ENCODE measurements around the gene MXD4. TPM values are rescaled to one million over a fixed set of nuclear protein-coding genes. Genes with fewer than 3 reads are reported as not detected.

Gene MXD4
- total and polyA plus RNA-seq, 4 donors: 36.9 to 75.4 (median 60.4) TPM

DNA sequence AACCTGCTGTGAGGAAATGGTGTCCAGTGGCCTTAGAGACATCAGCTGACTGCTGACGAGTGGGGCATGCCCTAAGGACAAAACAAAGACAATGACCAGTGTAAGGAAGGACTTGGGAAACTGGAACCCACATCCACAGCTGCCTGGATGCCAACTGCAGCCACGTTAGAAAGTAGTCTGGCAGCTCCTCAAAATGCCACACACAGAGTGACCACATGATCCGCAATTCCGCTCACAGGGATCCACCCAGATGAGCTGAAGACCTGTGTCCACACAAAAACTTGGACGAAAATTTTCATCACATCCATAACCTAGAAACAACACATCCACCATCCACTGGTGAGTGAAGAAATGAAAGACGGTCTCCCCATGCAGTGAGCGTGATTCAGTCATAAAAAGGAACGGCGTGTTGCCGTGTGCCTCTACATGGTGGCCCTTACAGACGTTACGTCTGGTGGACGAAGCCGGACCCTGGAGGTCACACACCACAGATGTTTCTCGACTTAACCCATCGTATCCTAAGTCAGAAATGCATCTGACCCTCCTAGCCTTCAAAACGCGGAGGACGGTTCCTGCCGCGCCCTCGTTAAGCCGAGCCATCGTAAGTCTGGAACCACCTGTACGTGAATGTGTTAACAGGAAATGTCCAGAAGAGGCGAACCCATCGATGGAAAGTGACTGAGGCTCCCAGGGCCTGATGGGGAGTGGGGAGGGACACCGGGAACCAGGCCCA lies 40.6 kb upstream of the MXD4 start:
- intact Hi-C loops (cut with DNase I): no loop called here
- Histone ChIP-seq H3K9me3 (ENCODE audit: control insufficient read depth, low read length) (peaks cover 2% of the 10 kb centered on the region), H3K4me1 (ENCODE audit: control insufficient read depth in 1 of 2, insufficient read depth in 2 of 2, low read length in 2 of 2) (no peaks in the 10 kb centered on the region), H3K27ac (ENCODE audit: low read depth in 1 of 2, low read length in 2 of 2) (no peak overlapping the region), H3K4me3 (ENCODE audit: low read length in 2 of 2) (no peak overlapping the region), H3K36me3 (ENCODE audit: control insufficient read depth in 1 of 2, insufficient read depth in 2 of 2, low read length in 1 of 2) (no peaks in the 10 kb centered on the region), H3K27me3 (ENCODE audit: control insufficient read depth in 1 of 2, insufficient read depth in 2 of 2, low read length in 1 of 2) (no peaks in the 10 kb centered on the region)
- 95 to 96% methylated on average over 28 of the region's 28 CpGs for WGBS, 2 donors
- peak in 1 of 2 donors; percentile 22 for DNase-seq
- ATAC-seq (ENCODE audit: low FRiP score): no peak

- no peak overlapping the region for H3K27ac ChIP-seq (ENCODE audit: low read depth in 1 of 2, low read length in 2 of 2)
- DNase-seq (peak in 1 of 2 donors; percentile 61), ATAC-seq (ENCODE audit: low FRiP score) (no peak)
These were observed 39.9 kb upstream of the MXD4 start for GRCh38 chr4:2301806-2302205.

DNA sequence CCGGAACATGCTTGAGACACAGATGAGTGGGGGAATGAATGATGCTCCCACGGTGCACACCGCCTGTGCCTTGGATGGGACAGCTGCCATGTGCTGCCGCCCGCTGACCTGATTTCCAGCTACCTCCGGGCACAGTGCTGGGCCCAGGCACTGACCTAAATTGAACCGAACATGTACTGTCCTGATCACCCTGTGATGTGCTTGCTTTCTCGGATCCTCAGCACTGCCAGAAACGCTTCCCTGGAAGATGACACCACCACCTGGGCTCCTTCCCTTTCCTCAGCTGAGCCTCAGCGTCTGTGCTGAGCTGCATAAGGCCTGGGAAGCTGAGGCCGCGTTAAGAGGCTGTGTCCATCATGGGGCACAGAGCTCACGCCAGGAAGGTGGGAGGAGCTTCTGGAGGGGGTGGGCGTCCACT lies 39.3 kb upstream of the MXD4 start:
- no peaks in the 10 kb centered on the region for H3K27me3 ChIP-seq (ENCODE audit: control insufficient read depth in 1 of 2, insufficient read depth in 2 of 2, low read length in 1 of 2)
- intact Hi-C loops (cut with DNase I): no loop called here
- H3K9me3 ChIP-seq (ENCODE audit: control insufficient read depth, low read length): no peaks in the 10 kb centered on the region
- WGBS, 2 donors: 92 to 94% methylated on average over 14 of the region's 14 CpGs
- H3K36me3 ChIP-seq (ENCODE audit: control insufficient read depth in 1 of 2, insufficient read depth in 2 of 2, low read length in 1 of 2): no peaks in the 10 kb centered on the region
- peak in 1 of 2 donors; percentile 41 for DNase-seq
- ATAC-seq (ENCODE audit: low FRiP score): no peak
- no peak overlapping the region for H3K27ac ChIP-seq (ENCODE audit: low read depth in 1 of 2, low read length in 2 of 2)
- H3K4me1 ChIP-seq (ENCODE audit: control insufficient read depth in 1 of 2, insufficient read depth in 2 of 2, low read length in 2 of 2): no peaks in the 10 kb centered on the region
- H3K4me3 ChIP-seq (ENCODE audit: low read length in 2 of 2): no peak overlapping the region

More at GRCh38 chr4:2301806-2302205, 39.9 kb upstream of the MXD4 start:
- no peak overlapping the region for H3K4me3 ChIP-seq (ENCODE audit: low read length in 2 of 2)
- intact Hi-C loops (cut with DNase I): no loop called here
- H3K4me1 ChIP-seq (ENCODE audit: control insufficient read depth in 1 of 2, insufficient read depth in 2 of 2, low read length in 2 of 2): no peaks in the 10 kb centered on the region
- 40 to 67% methylated on average over 19 of the region's 19 CpGs for WGBS, 2 donors
- H3K9me3 ChIP-seq (ENCODE audit: control insufficient read depth, low read length): peaks cover under 1% of the 10 kb centered on the region
- no peaks in the 10 kb centered on the region for H3K36me3 ChIP-seq (ENCODE audit: control insufficient read depth in 1 of 2, insufficient read depth in 2 of 2, low read length in 1 of 2)
- H3K27me3 ChIP-seq (ENCODE audit: control insufficient read depth in 1 of 2, insufficient read depth in 2 of 2, low read length in 1 of 2): no peaks in the 10 kb centered on the region

DNA sequence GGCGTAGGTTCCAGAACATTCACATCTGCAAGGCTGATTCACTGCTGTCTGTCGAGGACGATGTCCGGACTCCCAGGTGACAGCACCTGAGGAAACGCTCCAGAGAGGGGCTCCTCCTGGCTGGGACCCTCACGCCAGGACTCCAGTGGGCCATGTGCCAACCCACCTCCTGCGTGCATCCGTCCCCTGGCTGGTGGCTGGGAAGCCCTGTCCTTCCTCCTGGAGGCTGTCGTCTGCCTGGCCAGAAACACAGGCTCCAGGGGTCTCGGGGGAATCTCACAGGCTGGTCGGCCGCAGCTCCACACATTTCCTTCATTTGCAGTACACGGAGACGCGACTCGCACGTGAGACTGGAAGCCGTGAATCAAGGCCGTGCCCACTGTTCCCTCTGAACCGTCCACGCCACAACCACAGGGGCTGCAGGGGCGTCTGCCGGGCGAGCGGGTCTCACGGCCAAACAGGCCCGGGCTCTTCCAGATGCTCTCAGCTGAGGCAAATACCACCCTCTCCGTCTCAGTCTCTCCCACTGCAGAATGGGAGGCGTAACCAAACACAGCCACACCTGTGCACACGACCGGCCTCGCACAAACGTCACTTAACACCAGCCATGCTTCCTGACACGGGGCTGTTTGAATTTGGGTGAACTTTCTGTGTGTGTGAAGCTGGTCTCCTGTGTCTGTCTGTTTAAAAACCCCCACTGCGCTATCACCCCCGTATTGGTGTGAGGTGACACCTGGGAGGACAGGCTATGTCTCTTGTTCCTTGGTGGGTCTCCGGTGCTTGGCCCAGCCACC lies 38.7 kb upstream of the MXD4 start:
- Histone ChIP-seq H3K27ac (ENCODE audit: low read depth in 1 of 2, low read length in 2 of 2) (no peak overlapping the region), H3K36me3 (ENCODE audit: control insufficient read depth in 1 of 2, insufficient read depth in 2 of 2, low read length in 1 of 2) (no peaks in the 10 kb centered on the region), H3K9me3 (ENCODE audit: control insufficient read depth, low read length) (no peaks in the 10 kb centered on the region), H3K27me3 (ENCODE audit: control insufficient read depth in 1 of 2, insufficient read depth in 2 of 2, low read length in 1 of 2) (no peaks in the 10 kb centered on the region), H3K4me1 (ENCODE audit: control insufficient read depth in 1 of 2, insufficient read depth in 2 of 2, low read length in 2 of 2) (no peaks in the 10 kb centered on the region), H3K4me3 (ENCODE audit: low read length in 2 of 2) (no peak overlapping the region)
- DNase-seq: peak in 1 of 2 donors; percentile 59
- WGBS, 2 donors: 93 to 94% methylated on average over 35 to 37 of the region's 37 CpGs
- intact Hi-C loops (cut with DNase I): no loop called here
- no peak for ATAC-seq (ENCODE audit: low FRiP score)

DNA sequence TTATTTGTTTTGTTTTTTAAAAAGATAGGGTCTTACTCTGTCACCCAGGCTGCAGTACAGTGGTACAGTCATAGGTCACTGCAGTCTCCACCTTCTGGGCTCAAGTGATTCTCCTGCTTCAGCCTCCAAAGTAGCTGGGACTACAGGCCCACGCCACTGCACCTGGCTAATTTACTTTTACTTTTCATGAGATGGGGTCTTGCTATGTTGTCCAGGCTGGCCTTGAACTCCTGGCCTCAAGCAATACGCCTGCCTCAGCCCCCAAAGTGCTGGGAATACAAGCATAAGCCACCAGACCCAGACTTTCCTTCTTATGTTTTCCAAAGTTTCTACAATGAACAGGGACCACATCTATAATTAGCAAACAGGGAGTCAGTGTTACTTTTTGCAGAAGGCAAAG lies 37.9 kb upstream of the MXD4 start:
- ATAC-seq (ENCODE audit: low FRiP score) (no peak), DNase-seq (peak in 1 of 2 donors; percentile 43)
- no peaks in the 10 kb centered on the region for H3K4me1 ChIP-seq (ENCODE audit: control insufficient read depth in 1 of 2, insufficient read depth in 2 of 2, low read length in 2 of 2)
- H3K27ac ChIP-seq (ENCODE audit: low read depth in 1 of 2, low read length in 2 of 2): no peak overlapping the region
- intact Hi-C loops (cut with DNase I): no loop called here
- no peaks in the 10 kb centered on the region for H3K36me3 ChIP-seq (ENCODE audit: control insufficient read depth in 1 of 2, insufficient read depth in 2 of 2, low read length in 1 of 2)
- 96 to 100% methylated on average over 2 of the region's 2 CpGs for WGBS, 2 donors
- no peak overlapping the region for H3K4me3 ChIP-seq (ENCODE audit: low read length in 2 of 2)
- H3K27me3 ChIP-seq (ENCODE audit: control insufficient read depth in 1 of 2, insufficient read depth in 2 of 2, low read length in 1 of 2): no peaks in the 10 kb centered on the region
- H3K9me3 ChIP-seq (ENCODE audit: control insufficient read depth, low read length): no peaks in the 10 kb centered on the region

DNA sequence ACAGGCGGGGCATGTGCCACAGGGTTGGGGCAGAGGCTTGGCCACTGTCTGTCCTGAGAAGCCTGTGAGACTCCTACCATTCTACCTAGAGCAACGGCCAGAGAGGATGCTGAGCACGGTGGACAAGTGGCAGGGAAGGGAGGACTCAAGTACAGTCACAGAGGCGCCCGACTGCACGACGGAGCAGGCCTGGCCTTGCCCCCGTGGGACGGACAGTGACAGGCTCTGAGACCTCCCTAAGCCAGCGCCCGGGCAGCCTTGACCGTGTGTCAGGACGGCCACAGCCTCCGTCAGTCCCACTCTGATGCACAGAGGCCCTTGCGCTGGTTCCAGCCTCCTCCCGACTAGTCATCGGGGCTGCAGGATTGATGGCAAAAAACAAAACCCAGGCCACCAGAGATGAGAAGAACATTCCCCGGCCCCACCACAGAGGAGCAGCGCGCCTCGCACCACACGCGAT lies 36.7 kb upstream of the MXD4 start:
- H3K36me3 ChIP-seq (ENCODE audit: control insufficient read depth in 1 of 2, insufficient read depth in 2 of 2, low read length in 1 of 2): no peaks in the 10 kb centered on the region
- DNase-seq (peak in 1 of 2 donors; percentile 76), ATAC-seq (ENCODE audit: low FRiP score) (no peak)
- no peaks in the 10 kb centered on the region for H3K4me1 ChIP-seq (ENCODE audit: control insufficient read depth in 1 of 2, insufficient read depth in 2 of 2, low read length in 2 of 2)
- intact Hi-C loops (cut with DNase I): no loop called here
- WGBS, 2 donors: 89% methylated on average over 23 of the region's 23 CpGs
- no peaks in the 10 kb centered on the region for H3K27me3 ChIP-seq (ENCODE audit: control insufficient read depth in 1 of 2, insufficient read depth in 2 of 2, low read length in 1 of 2)
- H3K9me3 ChIP-seq (ENCODE audit: control insufficient read depth, low read length): no peaks in the 10 kb centered on the region
- H3K27ac ChIP-seq (ENCODE audit: low read depth in 1 of 2, low read length in 2 of 2): no peak overlapping the region
- H3K4me3 ChIP-seq (ENCODE audit: low read length in 2 of 2): no peak overlapping the region

DNA sequence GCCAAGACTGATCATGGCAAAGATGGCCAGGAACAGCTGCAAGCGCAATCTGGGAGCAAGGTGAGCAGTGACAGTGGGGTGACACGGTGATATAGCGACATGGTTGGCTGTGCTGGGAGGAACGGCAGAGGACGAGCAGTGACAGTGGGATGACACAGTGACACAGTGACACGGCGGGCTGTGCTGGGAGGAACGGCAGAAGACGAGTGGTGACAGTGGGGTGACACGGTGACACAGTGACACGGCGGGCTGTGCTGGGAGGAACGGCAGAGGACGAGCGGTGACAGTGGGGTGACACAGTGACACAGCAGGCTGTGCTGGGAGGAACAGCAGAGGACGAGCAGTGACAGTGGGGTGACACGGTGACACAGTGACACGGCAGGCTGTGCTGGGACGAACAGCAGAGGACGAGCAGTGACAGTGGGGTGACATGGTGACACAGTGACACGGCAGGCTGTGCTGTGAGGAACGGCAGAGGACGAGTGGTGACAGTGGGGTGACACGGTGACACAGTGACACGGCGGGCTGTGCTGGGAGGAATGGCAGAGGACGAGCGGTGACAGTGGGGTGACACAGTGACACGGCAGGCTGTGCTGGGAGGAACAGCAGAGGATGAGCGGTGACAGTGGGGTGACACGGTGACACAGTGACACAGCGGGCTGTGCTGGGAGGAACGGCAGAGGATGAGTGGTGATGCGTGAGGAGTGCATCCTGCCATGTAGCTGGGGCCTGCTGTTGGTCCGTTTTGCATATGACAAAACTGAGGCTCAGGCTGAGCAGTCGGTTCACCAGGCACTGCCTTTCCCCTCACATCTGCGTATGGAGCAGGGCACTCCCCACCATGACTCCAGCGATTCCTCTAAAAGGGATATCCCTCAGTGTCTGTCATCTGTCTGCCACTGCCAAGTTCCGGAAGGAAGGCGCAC lies 36.0 kb upstream of the MXD4 start:
- no peaks in the 10 kb centered on the region for H3K9me3 ChIP-seq (ENCODE audit: control insufficient read depth, low read length)
- H3K4me1 ChIP-seq (ENCODE audit: control insufficient read depth in 1 of 2, insufficient read depth in 2 of 2, low read length in 2 of 2): no peaks in the 10 kb centered on the region
- DNase-seq (peak in 1 of 2 donors; percentile 27), ATAC-seq (ENCODE audit: low FRiP score) (no peak)
- no peaks in the 10 kb centered on the region for H3K27me3 ChIP-seq (ENCODE audit: control insufficient read depth in 1 of 2, insufficient read depth in 2 of 2, low read length in 1 of 2)
- intact Hi-C loops (cut with DNase I): no loop called here
- no peaks in the 10 kb centered on the region for H3K36me3 ChIP-seq (ENCODE audit: control insufficient read depth in 1 of 2, insufficient read depth in 2 of 2, low read length in 1 of 2)
- 92 to 93% methylated on average over 33 to 40 of the region's 40 CpGs for whole genome bisulfite sequencing, 2 donors
- H3K27ac ChIP-seq (ENCODE audit: low read depth in 1 of 2, low read length in 2 of 2): no peak overlapping the region
- H3K4me3 ChIP-seq (ENCODE audit: low read length in 2 of 2): no peak overlapping the region

Measured in aorta (tissue), 5 donors.